HG03196 (cell line): ENCODE measurements around the gene IL19.

Experiments used
- ATAC-seq: cut with Tn5 transposase; IDR thresholded peaks from one replicate; pipeline ENCODE4 v1.9.1; 2021; ENCODE audit not compliant: unreplicated experiment

Gene IL19, protein sequence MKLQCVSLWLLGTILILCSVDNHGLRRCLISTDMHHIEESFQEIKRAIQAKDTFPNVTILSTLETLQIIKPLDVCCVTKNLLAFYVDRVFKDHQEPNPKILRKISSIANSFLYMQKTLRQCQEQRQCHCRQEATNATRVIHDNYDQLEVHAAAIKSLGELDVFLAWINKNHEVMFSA

DNA sequence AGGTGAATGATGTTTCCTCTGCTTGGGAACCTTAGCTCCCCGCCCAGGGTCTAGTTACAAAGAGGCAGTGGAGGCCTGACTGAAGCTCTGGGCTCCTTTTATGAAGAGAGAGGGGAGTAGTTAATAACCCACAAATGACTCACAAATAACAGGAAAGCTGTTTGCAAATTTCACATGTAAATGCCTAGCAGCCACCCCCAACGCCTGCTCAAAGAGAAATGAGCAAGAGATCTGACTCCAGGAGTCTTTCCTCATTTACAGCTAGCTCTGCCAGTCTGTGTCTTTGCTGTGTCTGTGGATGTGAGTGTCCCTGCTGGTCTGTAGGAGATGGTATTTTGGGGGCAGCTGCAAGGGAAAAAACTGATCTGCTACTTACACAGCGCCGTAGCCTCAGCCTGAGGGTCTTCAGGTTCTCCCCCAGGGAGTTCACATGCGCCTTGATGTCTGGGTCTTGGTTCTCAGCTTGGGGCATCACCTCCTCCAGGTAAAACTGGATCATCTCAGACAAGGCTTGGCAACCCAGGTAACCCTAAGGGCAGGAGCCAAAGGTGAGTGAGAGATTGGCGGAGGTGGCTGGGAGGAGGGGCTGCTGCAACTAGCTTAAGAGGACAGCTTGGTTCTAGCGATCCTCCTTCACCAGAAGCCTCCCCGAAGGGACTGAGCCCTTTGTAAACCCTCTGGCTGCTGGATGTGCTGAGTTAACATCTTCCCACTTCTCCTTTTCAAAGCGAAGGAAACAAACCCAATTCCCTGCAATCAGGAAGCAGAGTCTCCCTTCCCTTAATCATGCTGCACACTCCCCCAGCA lies at the start of gene IL19:
IL19 (plus strand) TSS at position 243 of the 807 bp plus-strand sequence. CDS start 65,890 bp downstream, outside the sequence.
- ATAC-seq, result peak; percentile 15

DNA sequence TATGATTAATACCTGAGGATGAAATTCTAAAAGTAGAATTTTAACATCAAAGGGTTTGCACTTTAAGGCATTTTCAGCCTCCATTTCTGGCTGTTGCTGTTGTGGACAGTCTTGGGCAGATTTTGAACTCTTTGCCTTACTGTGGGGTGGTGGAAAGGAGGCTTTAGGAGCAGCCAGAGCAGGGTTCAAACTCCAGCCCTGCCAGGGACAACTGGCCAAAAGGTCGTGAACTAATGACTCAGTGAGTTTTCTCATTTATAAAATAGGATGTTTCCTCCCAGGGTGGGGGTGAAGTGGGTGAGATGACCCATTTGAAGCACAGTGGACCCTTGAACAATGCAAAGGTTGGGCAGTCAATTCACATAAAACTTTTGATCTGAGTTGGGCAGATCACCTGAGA lies 49.1 kb upstream of the IL19 start:
- ATAC-seq, result no peak

DNA sequence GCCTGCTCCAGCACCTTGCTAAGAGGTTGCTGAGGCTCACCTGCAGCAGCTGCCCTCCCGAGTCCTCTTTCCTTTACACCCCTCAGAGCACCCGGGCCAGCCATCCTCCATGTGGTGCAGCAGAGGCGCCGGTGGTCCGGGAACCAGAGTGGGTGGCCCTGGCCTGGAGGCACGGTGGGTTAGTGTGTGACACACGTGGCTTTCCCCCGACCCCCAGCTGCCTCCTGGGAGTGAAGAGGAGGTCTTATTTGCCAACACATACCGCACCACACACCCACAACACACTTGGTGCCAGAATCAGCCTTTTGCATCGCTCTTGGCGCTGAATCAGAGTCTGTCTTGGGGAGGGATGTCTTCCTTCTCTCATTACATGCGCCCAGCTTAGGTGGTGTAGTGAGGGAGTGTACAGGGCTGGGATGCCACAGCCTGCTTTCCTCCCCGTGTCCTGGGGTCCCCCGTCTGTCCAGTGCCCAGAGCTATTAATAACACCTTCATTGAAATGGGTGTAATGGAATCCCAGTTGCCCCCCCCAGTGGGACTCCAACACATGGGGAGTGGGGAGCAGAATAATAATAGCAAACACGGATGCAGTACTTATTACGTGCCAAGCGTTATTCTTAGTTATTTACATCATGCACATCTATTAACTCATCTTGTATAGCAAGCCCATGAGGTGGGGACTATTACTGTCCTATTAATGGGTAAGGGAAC lies 47.7 kb upstream of the IL19 start:
- ATAC-seq, result no peak

DNA sequence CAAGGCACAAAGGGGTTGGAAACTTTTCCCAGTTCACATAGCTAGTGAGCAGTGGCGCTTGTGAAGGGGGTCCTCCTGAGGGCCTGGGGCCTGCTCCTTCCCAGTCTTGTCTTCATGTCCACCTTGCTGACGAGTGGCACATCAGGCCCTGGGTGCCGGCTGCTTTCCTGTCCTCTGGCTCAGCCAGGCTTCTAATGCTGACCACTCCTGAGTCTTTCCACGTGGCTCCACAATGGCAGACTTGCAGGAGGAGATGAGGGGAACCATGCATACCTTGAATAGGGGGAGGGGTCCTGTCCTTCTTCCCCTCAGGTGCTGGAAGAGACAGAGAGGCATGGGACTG lies 47.1 kb upstream of the IL19 start:
- ATAC-seq, result no peak

- no peak for ATAC-seq
These were observed 46.6 kb upstream of the IL19 start for GRCh38 chr1:206723805-206724472.

DNA sequence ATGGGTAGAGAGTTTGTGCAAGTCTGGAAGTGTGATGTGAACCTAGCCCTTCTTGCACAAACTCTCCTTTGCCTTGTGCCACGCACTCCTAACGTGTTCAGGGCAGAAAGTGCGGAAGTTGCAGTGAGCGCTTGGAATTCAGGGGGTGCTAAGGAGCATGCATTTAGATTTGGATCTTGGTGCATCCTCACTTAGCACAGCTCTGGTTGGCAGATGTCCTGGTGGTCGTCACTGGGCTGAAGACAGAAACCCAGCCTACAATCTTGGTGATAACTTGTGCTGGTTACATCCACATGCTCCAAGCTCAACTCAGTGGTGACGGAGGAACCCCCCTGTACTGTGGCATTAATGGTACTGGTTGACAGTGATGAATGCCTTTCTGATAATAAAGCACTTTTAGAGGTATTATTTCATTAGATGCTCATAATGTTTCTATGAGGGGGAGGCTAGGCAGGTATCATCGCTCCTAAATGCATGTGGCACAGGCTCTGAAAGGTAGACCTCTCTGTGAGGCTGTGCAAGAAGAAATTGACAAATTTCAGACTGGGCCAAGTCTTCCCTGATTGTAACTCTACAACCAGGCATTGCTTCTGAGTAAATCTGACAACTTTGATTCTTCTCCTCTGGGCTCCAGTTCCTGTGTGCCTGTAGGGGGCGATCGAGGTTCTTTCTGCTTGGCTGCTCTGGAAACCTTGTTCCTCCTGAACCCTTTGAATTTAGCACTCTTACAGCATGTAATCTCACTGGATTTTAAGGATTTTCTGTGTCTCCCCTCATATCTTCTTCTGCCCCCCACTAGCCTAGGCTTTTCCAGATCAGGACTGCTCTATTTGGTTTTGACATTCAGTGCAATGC lies 45.2 kb upstream of the IL19 start:
- ATAC-seq, result no peak

DNA sequence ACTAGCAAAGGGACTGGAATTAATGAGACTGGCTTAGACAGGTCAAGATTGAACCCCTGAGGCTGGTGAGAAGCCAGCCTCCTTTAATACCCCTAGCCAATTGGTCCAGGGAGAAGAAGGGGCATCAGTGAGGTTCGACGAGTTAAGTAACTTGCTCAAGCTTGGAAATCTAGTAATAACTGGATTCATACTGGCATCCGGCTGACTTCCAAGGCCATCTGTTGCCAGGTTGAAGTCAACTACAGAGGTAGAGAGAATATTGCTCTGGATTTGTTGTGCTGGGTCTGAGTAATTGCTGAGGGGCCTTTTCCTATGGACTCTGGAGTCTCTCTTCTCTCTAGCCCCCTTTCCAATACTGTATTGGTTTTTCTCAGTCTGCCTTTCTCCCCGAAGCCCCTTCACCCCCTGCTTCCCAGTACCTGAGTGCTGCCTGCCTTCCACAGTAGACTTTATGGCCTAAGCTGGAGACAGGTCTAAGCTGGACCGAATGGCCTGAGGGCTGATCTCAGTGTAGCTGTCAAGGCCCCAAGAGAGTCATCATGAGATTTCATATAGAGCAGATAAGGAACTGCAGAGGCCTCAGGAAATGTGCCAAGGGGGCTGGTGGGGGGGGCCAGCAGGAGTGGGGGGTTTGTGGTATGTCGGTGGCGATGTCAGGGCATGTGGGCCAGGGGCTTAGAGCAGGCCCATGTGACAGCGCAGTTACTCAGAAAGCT lies 42.4 kb upstream of the IL19 start:
- ATAC-seq, result no peak

DNA sequence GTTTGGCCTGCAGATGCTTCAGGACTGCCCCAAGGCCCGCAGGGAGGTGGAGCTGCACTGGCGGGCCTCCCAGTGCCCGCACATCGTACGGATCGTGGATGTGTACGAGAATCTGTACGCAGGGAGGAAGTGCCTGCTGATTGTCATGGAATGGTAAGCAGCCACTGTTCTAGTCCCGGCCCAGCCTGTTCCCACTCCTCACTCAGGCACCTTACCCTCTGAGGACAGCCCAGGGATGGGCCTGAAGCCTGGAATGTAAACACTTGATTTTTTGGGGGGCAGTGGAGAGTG lies 41.9 kb upstream of the IL19 start:
- no peak for ATAC-seq

DNA sequence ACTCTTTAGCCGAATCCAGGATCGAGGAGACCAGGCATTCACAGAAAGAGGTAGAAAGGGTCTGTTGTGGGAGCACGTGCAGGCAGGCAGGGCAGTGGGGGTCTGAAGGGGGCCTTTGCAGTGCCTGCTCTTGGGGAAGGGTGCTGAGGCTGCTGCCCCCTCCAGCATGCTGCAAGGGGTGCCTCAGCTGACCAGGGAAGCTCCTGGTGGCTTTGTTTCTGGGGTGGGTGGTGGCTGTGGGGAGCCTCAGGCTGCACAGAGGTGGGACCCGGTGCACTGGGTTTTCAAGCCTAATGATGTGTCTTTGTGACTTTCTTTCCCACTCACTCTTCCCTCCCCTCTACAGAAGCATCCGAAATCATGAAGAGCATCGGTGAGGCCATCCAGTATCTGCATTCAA lies 41.5 kb upstream of the IL19 start:
- no peak for ATAC-seq

GRCh38 chr1:206729507-206729906 lies 41.1 kb upstream of the IL19 start:
- no peak for ATAC-seq

DNA sequence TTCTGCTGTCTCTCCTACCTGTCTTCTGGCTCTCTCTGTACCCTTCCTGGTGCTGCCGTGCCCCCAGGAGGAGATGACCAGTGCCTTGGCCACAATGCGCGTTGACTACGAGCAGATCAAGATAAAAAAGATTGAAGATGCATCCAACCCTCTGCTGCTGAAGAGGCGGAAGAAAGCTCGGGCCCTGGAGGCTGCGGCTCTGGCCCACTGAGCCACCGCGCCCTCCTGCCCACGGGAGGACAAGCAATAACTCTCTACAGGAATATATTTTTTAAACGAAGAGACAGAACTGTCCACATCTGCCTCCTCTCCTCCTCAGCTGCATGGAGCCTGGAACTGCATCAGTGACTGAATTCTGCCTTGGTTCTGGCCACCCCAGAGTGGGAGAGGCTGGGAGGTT lies 38.1 kb upstream of the IL19 start:
- no peak for ATAC-seq

DNA sequence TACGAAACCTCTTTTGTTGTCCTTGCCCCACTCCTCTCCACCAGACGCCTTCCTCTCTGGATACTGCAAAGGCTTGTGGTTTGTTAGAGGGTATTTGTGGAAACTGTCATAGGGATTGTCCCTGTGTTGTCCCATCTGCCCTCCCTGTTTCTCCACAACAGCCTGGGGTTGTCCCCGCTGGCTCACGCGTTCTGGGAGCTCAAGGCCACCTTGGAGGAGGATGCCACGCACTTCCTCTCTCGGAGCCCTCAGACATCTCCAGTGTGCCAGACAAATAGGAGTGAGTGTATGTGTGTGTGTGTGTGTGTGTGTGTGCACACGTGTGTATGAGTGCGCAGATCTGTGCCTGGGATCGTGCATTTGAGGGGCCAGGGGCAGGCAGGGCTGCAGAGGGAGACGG lies 37.6 kb upstream of the IL19 start:
- ATAC-seq, result no peak

GRCh38 chr1:206734499-206735142 lies 36.0 kb upstream of the IL19 start:
- no peak for ATAC-seq

GRCh38 chr1:206735553-206736031 lies 35.0 kb upstream of the IL19 start:
- no peak for ATAC-seq

GRCh38 chr1:206736878-206737728 lies 33.5 kb upstream of the IL19 start:
- no peak for ATAC-seq

- ATAC-seq, result no peak
These were observed 32.8 kb upstream of the IL19 start for GRCh38 chr1:206737729-206738201.

DNA sequence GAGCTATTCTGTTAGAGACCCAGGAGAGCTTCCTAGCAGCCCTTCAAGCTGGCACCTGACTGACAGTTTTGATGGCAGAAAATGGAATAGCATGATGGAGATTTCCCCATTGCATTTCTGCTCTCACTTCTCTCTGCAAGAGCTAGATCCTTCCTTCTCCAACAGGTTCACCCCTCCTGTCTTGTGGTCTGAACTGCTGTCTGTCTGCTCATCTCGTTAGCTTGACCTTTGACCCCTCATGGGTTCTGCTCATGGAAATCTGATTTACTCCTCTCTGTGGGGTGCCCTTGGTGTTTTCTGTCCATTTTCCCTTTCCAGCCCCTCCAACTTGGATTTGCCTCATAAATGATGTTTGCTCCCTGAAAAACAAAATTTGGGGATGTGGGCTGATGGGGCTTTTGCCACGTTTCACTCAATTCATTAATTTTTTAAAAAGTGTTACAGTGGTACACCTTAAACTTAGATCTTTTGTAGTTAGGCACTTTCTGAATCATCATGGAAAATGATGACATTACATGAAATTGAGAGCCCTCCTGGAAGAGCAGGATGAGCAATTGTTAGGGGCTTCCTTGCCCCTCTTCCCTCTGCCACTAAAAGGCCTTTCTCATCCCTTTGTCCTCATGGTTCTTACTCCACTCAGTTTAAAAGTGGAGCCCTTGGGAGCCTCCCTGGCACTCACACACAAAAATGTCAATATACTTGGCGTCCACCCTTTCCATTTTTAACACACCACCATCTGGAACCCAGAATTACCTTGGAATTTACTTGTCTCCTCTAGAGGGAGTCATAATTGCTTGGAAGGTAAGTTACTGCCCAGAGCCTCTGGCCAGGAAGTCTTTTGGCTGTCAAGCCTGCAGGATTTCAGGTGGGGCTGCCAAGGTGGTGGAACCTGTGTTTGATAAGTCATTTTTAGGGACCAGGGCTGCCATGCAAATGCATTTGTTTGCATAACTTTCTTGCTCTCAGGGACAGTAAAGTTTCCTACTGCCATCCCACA lies 31.9 kb upstream of the IL19 start:
- ATAC-seq, result peak; percentile 0
